GM18870 (cell line): ENCODE measurements around the gene HOXA13.

Source experiments
- ATAC-seq: cut with Tn5 transposase; IDR thresholded peaks from one replicate; pipeline ENCODE4 v1.9.1; 2021; ENCODE audit warnings: moderate library complexity; ENCODE audit not compliant: unreplicated experiment

Gene HOXA13

GRCh38 chr7:27208998-27209397 lies 9.1 kb upstream of the HOXA13 start:
- ATAC-seq = no peak

GRCh38 chr7:27207348-27207985 lies 7.6 kb upstream of the HOXA13 start:
- ATAC-seq = no peak

- no peak for ATAC-seq
These were observed 5.7 kb upstream of the HOXA13 start for GRCh38 chr7:27205325-27206280.

- ATAC-seq = no peak
These were observed 5.0 kb upstream of the HOXA13 start for GRCh38 chr7:27204851-27205322.

GRCh38 chr7:27203964-27204594 lies 4.2 kb upstream of the HOXA13 start:
- no peak for ATAC-seq

GRCh38 chr7:27203365-27203953 lies 3.6 kb upstream of the HOXA13 start:
- ATAC-seq = no peak

GRCh38 chr7:27202862-27203134 lies 2.9 kb upstream of the HOXA13 start:
- ATAC-seq = no peak

GRCh38 chr7:27202018-27202861 lies 2.3 kb upstream of the HOXA13 start:
- no peak for ATAC-seq

- ATAC-seq = no peak
These were observed 1.7 kb upstream of the HOXA13 start for GRCh38 chr7:27201580-27202017.

- no peak for ATAC-seq
These were observed 1.1 kb upstream of the HOXA13 start for GRCh38 chr7:27200761-27201579.

- ATAC-seq = no peak
These were observed 755 bp downstream of the HOXA13 start for GRCh38 chr7:27198871-27199801.

GRCh38 chr7:27198138-27198841 lies 1.6 kb downstream of the HOXA13 start:
- ATAC-seq = no peak

- ATAC-seq = no peak
These were observed 2.5 kb downstream of the HOXA13 start for GRCh38 chr7:27197137-27198042.

GRCh38 chr7:27196287-27196767 lies 3.6 kb downstream of the HOXA13 start:
- no peak for ATAC-seq

- ATAC-seq = no peak
These were observed 5.1 kb downstream of the HOXA13 start for GRCh38 chr7:27194686-27195379.

GRCh38 chr7:27194002-27194352 lies 5.9 kb downstream of the HOXA13 start:
- no peak for ATAC-seq
